Esophagus squamous epithelium (tissue), 5 donors: ENCODE measurements around the gene LRRC25. TPM values are rescaled to one million over a fixed set of nuclear protein-coding genes. Genes with fewer than 3 reads are reported as not detected.

Experiments used
- DNase-seq: peaks from one replicate; lab custom pipeline; 2025; lab: John Stamatoyannopoulos, UW
- H3K27ac ChIP-seq, 4 donors: fragments of 200-600 bp; sonication (generic); one replicate each; pipeline ENCODE4 v1.5.1; 2016 to 2019; ENCODE audit warnings: mild to moderate bottlenecking in 1 of 4
- H3K27me3 ChIP-seq, 4 donors: fragments of 200-600 bp; sonication (generic); 1 replicate in 3 of 4; 2 replicates in 1 of 4; pipeline versions ENCODE4 v1.5.1 to v1.6.0; 2017 to 2021; ENCODE audit warnings: antibody characterized with exemption in 1 of 4
- H3K36me3 ChIP-seq, 3 donors: fragments of 200-600 bp; sonication (generic); one replicate each; pipeline ENCODE4 v1.5.1; 2016 to 2019
- H3K4me1 ChIP-seq, 3 donors: fragments of 200-600 bp; sonication (generic); one replicate each; pipeline ENCODE4 v1.5.1; 2017 to 2019
- H3K4me3 ChIP-seq, 4 donors: fragments of 200-600 bp; sonication (generic); 1 replicate in 3 of 4; 2 replicates in 1 of 4; pipeline ENCODE4 v1.5.1; 2016 to 2019; ENCODE audit warnings: mild to moderate bottlenecking in 2 of 4, moderate library complexity in 1 of 4
- H3K9me3 ChIP-seq, 3 donors: fragments of 200-600 bp; sonication (generic); one replicate each; pipeline ENCODE4 v1.5.1; 2016 to 2019
- POLR2A ChIP-seq, 4 donors: fragments of 450-650 bp; IDR thresholded peaks; one replicate each; pipeline ENCODE4 v1.6.1; 2017; ENCODE audit warnings: antibody characterized with exemption in 4 of 4, mild to moderate bottlenecking in 4 of 4, moderate library complexity in 3 of 4
- WGBS, 2 donors: methylation state at CpG; one replicate each; pipeline ENCODE4 v1.1.5; 2018; 5-methylcytosine and 5-hydroxymethylcytosine counted together
- intact Hi-C: fragments of 100-400 bp; cut with DNase I; formaldehyde crosslinking; loops from one replicate; pipeline ENCODE4 v1.15.0; 2022
- total RNA-seq, 4 donors: library from RNA; depleted of rRNA; stranded (reverse); fragments of >200 nt; gene quantifications; one replicate each; pipeline ENCODE4 v1.1.0, GENCODE V29; 2016
- TF ChIP-seq, protein P1 (sequence below), 6 experiments: fragments of 450-650 bp in 4 of 6; fragments of 200-600 bp in 2 of 6; sonication (generic) in 2 of 6; IDR thresholded peaks; one replicate each; pipeline ENCODE4 v1.5.1; 2016 to 2019; ENCODE audit warnings: antibody characterized with exemption in 6 of 6, mild to moderate bottlenecking in 4 of 6, moderate library complexity in 4 of 6
- donor health status: DM: yes; HTN: yes; CAD: no.

Gene LRRC25
- total RNA-seq, 4 donors from 2014 or later, result 0.53 to 10.3 (median 1.9) TPM

DNA sequence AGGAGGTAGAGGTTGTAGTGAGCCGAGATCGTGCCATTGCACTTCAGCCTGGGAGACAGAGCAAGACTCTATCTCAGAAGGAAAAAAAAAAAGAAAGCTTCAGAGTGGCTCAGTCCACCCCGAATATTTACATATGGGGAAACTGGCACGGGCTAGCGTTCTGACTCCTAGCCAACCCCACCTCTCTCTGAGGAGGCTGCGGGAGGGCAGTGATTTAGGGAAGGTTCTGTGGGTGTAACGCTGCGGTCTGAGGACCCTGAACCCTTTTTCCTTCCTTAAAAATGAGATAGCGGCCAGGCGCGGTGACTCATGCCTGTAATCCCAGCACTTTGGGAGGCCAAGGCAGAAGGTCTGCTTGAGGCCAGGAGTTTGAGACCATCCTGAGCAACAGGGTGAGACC, 5.0 kb downstream of the LRRC25 start:
- no peak overlapping the region for H3K4me3 ChIP-seq
- no peak for DNase-seq
- H3K27ac ChIP-seq, result peak overlapping the region in 1 of 4 donors; percentile 22
- H3K36me3 ChIP-seq, result no peaks in the 10 kb centered on the region
- peaks cover 0 to 27% (median 1%) of the 10 kb centered on the region in 4 donors for H3K27me3 ChIP-seq
- WGBS, 2 donors, result 29 to 36% methylated on average over 8 to 11 of the region's 11 CpGs
- TF ChIP-seq, protein P1, sequence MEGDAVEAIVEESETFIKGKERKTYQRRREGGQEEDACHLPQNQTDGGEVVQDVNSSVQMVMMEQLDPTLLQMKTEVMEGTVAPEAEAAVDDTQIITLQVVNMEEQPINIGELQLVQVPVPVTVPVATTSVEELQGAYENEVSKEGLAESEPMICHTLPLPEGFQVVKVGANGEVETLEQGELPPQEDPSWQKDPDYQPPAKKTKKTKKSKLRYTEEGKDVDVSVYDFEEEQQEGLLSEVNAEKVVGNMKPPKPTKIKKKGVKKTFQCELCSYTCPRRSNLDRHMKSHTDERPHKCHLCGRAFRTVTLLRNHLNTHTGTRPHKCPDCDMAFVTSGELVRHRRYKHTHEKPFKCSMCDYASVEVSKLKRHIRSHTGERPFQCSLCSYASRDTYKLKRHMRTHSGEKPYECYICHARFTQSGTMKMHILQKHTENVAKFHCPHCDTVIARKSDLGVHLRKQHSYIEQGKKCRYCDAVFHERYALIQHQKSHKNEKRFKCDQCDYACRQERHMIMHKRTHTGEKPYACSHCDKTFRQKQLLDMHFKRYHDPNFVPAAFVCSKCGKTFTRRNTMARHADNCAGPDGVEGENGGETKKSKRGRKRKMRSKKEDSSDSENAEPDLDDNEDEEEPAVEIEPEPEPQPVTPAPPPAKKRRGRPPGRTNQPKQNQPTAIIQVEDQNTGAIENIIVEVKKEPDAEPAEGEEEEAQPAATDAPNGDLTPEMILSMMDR (IDR thresholded peaks at IDR 0.05), result no peak
- intact Hi-C loops, result no loop called here
- H3K9me3 ChIP-seq, result no peaks in the 10 kb centered on the region
- H3K4me1 ChIP-seq, result peaks cover 3 to 26% (median 15%) of the 10 kb centered on the region in 3 donors

DNA sequence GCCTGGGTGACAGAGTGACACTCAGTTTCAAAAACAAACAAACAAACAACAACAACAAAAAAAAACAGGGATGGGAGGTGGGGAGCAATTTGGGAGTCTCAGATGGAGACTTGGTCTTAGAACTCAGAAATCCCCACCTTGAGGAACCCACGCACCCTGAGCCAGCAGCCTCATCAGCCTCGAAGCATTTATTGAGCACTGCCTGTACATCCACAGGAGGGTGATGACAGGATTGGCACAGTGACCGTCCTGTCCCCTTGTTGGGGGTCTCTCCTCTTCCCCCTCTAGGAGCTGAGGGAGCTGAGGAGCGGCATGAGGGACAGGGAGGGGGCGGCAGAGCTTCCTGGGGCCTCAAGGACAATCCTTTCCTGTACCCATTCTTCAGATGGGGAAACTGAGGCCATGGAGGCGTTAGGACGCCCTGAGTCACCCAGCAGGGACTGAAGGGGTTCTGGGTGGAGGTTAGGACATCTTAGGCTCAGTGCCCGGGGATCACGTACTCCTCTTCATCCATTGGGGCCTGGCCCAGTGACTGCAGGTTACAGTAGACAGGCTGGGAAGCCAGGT, 5.8 kb downstream of the LRRC25 start:
- Histone ChIP-seq H3K27ac (no peak overlapping the region), H3K27me3 (peaks cover 0 to 27% (median 0%) of the 10 kb centered on the region in 4 donors), H3K4me3 (no peak overlapping the region), H3K4me1 (peaks cover 3 to 26% (median 11%) of the 10 kb centered on the region in 3 donors), H3K9me3 (no peaks in the 10 kb centered on the region), H3K36me3 (no peaks in the 10 kb centered on the region)
- intact Hi-C loops, result no loop called here
- 50 to 80% methylated on average over 2 of the region's 9 CpGs for WGBS, 2 donors
- DNase-seq, result no peak
- TF ChIP-seq POLR2A (IDR thresholded peaks at IDR 0.05), result no peak

DNA sequence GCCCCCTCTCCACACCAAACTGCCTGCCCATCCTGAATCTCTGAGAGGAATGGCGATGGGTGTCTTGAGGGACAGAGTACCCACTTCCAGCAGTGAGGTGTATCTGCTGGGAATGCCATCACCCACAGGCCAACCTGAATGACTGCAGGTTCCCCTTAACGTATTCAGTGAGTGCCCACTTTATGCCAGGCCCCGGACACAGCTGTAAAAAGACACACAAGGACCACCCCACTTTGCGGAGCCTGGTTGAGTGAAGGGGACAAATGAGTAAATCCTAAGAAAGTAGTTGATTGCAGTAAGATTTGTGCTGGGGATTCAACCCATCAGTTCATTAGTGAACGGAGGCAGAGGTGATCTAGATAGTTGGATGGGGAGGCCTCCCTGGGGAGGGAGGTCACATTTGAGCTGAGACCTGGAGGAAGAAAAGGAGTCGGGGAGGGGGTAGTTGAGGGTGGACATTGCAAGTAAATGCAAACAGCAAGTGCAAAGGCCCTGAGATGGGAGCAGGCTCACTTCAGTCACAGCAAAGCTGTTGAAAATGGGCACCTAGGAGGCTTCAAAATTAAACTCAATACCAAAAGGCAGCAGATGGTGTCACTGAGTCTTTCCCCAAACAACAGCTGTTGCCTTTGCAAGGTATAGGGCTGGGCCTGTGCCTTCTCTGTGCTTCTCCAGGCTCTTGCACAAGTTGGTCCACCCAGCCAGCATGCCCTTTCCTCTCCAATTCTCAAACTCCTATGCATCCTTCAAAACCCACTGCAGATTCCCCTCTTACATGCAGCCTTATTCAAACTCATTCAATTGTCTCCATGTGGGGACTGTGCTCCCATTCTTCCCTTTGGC, 7.1 kb downstream of the LRRC25 start:
- Histone ChIP-seq H3K36me3 (no peaks in the 10 kb centered on the region), H3K4me3 (no peak overlapping the region), H3K9me3 (no peaks in the 10 kb centered on the region), H3K27ac (no peak overlapping the region), H3K27me3 (peaks cover 0 to 27% (median 0%) of the 10 kb centered on the region in 4 donors), H3K4me1 (peaks cover 3 to 37% (median 19%) of the 10 kb centered on the region in 3 donors)
- intact Hi-C loops, result no loop called here
- TF ChIP-seq, protein P1 (IDR thresholded peaks at IDR 0.05), result no peak
- TF ChIP-seq POLR2A (IDR thresholded peaks at IDR 0.05), result no peak
- 75 to 85% methylated on average over 5 to 6 of the region's 6 CpGs for WGBS, 2 donors
- DNase-seq, result no peak

DNA sequence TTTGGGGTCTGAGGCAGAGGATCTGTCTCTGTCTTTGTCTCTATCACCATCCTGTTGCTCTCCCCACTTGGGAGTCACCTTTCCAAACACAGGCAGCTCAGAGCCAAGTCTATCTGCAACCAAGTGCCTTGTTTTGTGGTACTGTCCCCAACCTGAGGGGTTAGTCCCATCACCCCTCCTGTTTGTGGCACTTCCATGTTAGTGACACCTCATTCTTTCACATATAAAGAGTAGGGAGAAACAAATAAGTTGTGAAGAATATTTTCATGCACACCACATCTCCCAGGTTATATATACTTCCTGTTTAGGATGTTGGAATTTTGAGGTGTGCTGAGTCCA, 7.7 kb downstream of the LRRC25 start:
- TF ChIP-seq POLR2A (IDR thresholded peaks at IDR 0.05), result no peak
- TF ChIP-seq, protein P1 (IDR thresholded peaks at IDR 0.05), result no peak
- H3K36me3 ChIP-seq, result no peaks in the 10 kb centered on the region
- peaks cover 0 to 32% (median 0%) of the 10 kb centered on the region in 4 donors for H3K27me3 ChIP-seq
- H3K4me1 ChIP-seq, result peaks cover 3 to 37% (median 19%) of the 10 kb centered on the region in 3 donors
- intact Hi-C loops, result no loop called here
- no peak for DNase-seq
- no peak overlapping the region for H3K4me3 ChIP-seq
- H3K27ac ChIP-seq, result no peak overlapping the region
- no peaks in the 10 kb centered on the region for H3K9me3 ChIP-seq

DNA sequence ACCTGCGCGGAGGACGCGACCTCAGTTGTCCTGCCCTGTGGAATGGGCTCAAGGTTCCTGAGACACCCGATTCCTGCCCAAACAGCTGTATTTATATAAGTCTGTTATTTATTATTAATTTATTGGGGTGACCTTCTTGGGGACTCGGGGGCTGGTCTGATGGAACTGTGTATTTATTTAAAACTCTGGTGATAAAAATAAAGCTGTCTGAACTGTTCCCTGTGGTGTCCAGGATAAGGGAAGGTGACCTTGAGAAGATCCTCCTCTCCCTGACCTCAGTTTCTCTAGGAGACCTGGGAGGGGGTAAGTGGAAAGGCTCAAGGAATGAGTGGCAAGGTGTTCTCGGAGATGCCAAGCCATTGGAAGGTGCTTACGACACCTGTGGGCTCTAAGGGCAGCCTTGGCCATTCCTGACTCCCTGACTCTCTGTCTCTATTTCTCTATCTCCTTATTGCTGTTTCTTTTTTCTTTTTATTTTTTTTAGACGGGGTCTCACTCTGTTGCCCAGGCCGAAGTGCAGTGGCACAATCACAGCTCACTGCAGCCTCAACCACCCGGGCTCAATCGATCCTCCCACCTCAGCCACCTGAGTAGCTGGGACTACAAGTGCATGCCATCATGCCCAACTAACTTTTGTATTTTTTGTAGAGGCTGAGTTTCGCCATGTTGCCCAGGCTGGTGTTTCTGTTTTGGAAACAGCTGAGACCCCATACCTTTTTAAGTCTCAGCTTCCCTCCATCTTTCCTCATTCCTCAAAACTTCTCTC, 8.3 kb downstream of the LRRC25 start:
- H3K9me3 ChIP-seq, result no peaks in the 10 kb centered on the region
- TF ChIP-seq, protein P1 (IDR thresholded peaks at IDR 0.05), result no peak
- no peak for TF ChIP-seq POLR2A (IDR thresholded peaks at IDR 0.05)
- 76 to 80% methylated on average over 13 of the region's 13 CpGs for WGBS, 2 donors
- H3K27me3 ChIP-seq, result peaks cover 0 to 38% (median 0%) of the 10 kb centered on the region in 4 donors
- H3K4me1 ChIP-seq, result peaks cover 3 to 37% (median 19%) of the 10 kb centered on the region in 3 donors
- intact Hi-C loops, result no loop called here
- peak overlapping the region in 2 of 4 donors; percentile 37 to 58 for H3K4me3 ChIP-seq
- no peak for DNase-seq
- peak overlapping the region in 1 of 4 donors; percentile 50 for H3K27ac ChIP-seq
- H3K36me3 ChIP-seq, result no peaks in the 10 kb centered on the region
